ENCODE results near the gene KCNK1. TPM values are rescaled to one million over a fixed set of nuclear protein-coding genes. Genes with fewer than 3 reads are reported as not detected.

KCNK1 gene
- total and polyA plus RNA-seq, 2 of the 8 experiments (the other 6 are each of a cell fraction or from before 2014, with no cell fraction given), result 11.9 to 16.5 TPM

- TF ChIP-seq HDAC2 (IDR thresholded peaks at IDR 0.05; ENCODE audit: borderline replicate concordance in 1 of 2, low read depth in 2 of 2, low read length in 2 of 2) (no peak), JUND (IDR thresholded peaks at IDR 0.05; ENCODE audit: low read length) (no peak), RNF2 (IDR thresholded peaks at IDR 0.05; ENCODE audit: borderline replicate concordance, low read depth, low read length, missing control alignments, poor library complexity, severe bottlenecking) (no peak), BRCA1 (IDR thresholded peaks at IDR 0.05; ENCODE audit: low read depth, low read length) (no peak)
Observed at GRCh38 chr1:233640179-233640578, 26.3 kb downstream of the KCNK1 start (continued).

Measured in H1 (cell line).